GM13976 (cell line): ENCODE results near the gene TMEM39B.
"Not testable (repeated sequence)": the region's sequence is repeated elsewhere in the genome, so short reads cannot be mapped to it uniquely, and the experiment has no call there.

Experiments
- DNase-seq: peaks from one replicate; pipeline ENCODE4 v3.0.0; 2012; ENCODE audit warnings: low spot score
- in situ Hi-C: fragments of 300-500 bp; cut with MboI; formaldehyde crosslinking; loops from one replicate; pipeline ENCODE4 v1.12.0; 2022; ENCODE audit warnings: low sequenced_read_pairs, mixed read lengths, inconsistent platforms; ENCODE audit not compliant: unreplicated experiment
- TF ChIP-seq, protein P1 (sequence below): IDR thresholded peaks from 2 replicates; pipeline ENCODE4 v1.5.1; 2012; ENCODE audit warnings: borderline replicate concordance, mild to moderate bottlenecking; ENCODE audit not compliant: insufficient read depth; ENCODE audit errors: extremely low read depth, missing control alignments, control extremely low read depth

TMEM39B gene

GRCh38 chr1:32138965-32139364 is 66.2 kb downstream of the TMEM39B start:
- no peak for DNase-seq
- TF ChIP-seq, protein P1, sequence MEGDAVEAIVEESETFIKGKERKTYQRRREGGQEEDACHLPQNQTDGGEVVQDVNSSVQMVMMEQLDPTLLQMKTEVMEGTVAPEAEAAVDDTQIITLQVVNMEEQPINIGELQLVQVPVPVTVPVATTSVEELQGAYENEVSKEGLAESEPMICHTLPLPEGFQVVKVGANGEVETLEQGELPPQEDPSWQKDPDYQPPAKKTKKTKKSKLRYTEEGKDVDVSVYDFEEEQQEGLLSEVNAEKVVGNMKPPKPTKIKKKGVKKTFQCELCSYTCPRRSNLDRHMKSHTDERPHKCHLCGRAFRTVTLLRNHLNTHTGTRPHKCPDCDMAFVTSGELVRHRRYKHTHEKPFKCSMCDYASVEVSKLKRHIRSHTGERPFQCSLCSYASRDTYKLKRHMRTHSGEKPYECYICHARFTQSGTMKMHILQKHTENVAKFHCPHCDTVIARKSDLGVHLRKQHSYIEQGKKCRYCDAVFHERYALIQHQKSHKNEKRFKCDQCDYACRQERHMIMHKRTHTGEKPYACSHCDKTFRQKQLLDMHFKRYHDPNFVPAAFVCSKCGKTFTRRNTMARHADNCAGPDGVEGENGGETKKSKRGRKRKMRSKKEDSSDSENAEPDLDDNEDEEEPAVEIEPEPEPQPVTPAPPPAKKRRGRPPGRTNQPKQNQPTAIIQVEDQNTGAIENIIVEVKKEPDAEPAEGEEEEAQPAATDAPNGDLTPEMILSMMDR = no peak

DNA sequence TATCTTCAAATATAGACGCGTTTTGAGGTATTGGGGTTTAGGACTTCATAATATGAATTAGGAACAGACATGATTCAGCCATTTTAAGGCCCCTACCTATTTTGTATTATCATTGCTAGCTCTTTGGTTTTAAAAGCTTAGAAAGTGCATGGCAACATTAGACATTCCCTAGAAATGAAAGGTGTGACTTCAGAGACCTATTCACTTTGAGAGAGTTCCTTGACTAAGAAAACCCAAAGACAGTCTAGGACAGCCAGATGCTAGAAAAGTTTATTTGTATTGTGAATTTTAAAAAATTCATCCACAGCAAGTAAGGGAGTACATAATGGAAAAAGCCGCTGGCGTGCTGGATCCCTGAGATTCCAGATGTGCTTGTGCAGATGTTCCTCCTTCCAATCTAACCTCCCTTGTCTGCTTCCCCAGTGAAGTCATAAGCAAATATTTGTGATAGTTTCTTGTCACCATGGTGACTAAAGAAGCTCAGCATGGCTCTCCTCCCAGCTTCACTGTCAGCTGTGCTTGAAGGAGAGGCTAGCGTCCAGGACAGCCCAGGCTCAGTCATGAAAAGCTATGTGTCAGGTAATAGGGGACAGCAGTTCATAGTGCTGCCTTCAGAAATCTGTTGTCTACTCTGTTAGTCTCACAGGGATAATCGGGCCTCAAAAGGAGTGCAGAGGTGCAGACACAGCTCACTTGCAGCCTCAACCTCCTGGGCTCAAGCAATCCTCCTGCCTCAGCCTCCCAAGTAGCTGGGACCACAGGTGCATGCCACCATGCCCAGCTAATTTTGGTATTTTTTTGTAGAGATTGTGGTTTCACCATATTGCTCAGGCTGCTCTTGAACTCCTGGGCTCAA is 69.9 kb downstream of the TMEM39B start:
- no peak for DNase-seq
- TF ChIP-seq, protein P1 = no peak
- in situ Hi-C loops = no loop called here

More at GRCh38 chr1:32138965-32139364, 66.2 kb downstream of the TMEM39B start:
- in situ Hi-C loops = no loop called here

DNA sequence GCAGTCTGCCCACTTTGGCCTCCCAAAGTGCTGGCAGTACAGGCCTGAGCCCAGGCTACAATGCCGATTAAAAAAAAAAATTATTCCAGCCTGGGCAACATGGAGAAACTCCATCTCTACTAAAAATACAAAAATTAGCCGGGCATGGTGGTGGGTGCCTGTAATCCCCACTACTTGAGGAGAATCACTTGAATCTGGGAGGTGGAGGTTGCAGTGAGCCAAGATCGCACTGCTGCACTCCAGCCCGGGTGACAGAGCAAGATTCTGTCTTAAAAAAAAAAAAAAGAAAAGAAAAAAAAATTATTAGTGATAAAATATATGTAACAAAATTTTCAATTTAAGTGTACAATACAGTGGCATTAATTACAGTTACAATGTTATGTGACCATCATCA is 70.6 kb downstream of the TMEM39B start:
- DNase-seq, in situ Hi-C loops: not testable (repeated sequence)

DNA sequence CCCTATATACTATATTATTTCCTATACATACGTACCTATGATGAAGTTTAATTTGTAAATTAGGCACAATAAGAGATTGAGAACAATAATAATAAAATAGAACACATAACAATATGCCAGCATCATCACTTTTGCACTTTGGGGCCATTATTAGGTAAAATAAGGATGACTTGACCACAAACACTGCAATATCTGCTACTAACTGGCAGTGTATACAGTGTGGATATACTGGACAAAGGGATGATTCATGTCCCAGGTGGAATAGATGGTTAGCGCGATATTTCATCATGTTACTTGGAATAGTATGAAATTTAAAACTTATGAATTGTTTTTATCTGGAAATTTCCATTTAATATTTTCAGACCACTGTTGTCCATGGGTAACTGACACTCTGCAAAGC is 71.3 kb downstream of the TMEM39B start:
- no peak for DNase-seq
- TF ChIP-seq, protein P1 = no peak
- in situ Hi-C loops = no loop called here

DNA sequence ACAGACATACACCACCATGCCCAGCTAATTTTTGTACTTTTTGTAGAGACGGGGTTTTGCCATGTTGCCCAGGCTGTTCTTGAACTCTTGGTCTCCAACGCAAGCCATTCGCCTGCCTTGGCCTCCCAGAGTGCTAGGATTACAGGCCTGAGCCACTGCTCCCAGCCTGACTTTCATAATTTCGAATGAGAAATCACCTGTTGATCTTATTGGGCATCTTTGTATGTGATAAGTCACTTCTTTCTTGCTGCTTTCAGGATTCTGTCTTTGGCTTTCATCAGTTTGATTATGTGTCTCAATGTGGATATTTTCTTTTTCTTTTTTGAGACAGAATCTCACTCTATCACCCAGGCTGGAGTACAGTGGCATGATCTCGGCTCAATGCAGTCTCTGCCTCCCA is 75.1 kb downstream of the TMEM39B start:
- in situ Hi-C loops, DNase-seq: not testable (repeated sequence)

GRCh38 chr1:32150847-32151246 is 78.1 kb downstream of the TMEM39B start:
- in situ Hi-C loops = no loop called here
- DNase-seq = no peak
- TF ChIP-seq, protein P1 = no peak

- no peak for DNase-seq
- TF ChIP-seq, protein P1 = no peak
- in situ Hi-C loops = no loop called here
These were observed 78.6 kb downstream of the TMEM39B start for GRCh38 chr1:32151319-32151787.
